ENCODE data around the gene ACP5. TPM values are rescaled to one million over a fixed set of nuclear protein-coding genes. Genes with fewer than 3 reads are reported as not detected.

ACP5 gene
- total and polyA plus RNA-seq, 10 of the 15 experiments (the other 5 are each of a cell fraction or from before 2014, with no cell fraction given): 1.0 to 73.4 (median 36.8) TPM

DNA sequence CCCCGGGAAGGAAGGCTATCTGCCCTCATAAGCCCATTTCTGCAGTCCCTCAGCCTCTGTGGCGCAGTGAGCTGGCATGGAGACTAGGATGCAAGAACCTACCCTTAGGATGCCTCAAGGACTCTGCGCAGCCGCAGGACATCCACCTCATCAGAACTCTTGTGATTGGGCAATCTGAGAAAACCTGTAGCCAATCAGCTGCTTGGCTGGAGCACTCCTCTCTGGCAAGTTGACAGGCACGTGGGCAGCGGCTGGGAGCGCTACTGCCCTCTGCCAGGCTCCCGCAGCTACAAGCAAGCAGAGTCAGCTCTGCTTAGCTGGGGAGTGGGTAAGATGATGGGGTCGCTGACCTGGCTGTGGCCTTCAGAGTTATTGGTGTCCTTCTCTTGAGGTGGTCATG is 47.0 kb downstream of the ACP5 start (continued):
- no peak for TF ChIP-seq ZSCAN29 (IDR thresholded peaks at IDR 0.05)

DNA sequence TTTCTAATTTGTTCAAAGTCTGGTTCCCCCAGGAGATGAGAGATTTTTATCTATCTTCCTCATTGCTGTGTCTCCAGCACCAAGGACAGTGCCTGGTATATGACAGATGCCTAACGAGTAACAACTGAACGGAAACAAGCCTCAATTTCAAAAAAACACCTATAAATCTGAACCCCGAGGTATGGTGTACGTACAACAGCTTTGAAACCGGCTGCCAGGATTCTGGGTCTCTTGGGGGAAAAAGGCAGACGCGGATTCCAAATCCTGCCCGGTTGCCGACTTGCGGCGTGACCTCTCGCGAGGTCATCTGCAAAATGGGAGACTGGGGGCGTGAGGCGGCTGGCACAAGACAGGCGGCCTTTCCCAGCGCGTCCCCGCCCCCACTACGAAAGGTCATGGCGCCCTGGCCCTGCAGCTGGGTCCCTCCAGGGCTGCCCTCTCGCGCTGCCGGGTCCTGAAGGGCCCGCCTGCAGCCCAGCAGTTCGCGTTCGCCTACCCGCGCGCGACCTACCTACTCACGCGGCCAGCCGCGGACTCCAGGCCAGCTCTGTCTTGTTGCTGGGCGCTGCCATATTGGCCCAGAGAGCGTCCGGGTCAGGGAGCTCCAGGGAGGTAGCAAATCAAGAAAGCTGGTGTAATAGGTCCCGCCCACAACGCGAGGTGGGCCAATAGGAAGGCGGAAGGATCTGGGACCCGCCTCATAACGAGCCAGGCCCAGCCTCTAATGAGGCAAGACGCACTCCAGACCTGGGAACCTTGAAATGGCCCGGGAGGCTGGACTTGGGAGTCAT is 48.7 kb downstream of the ACP5 start, which contains the start of gene ECSIT:
TSS of gene ECSIT (minus strand) at position 584 of the 791 bp plus-strand sequence. CDS start 9,964 bp downstream, outside the sequence.
- FAIRE-seq: peak; percentile 97
- Histone ChIP-seq H3K9ac (ENCODE audit: control insufficient read depth, insufficient read depth, low read length) (peak within 1 kb of the TSS; percentile 81), H2AFZ (ENCODE audit: control insufficient read depth, low read depth, low read length) (peak within 1 kb of the TSS; percentile 96), H3K4me1 (ENCODE audit: control insufficient read depth, insufficient read depth, low read length) (no peaks in the 10 kb centered on the region), H3K4me3 (peak within 1 kb of the TSS; percentile 96), H3K36me3 (ENCODE audit: control insufficient read depth in 2 of 2, insufficient read depth in 2 of 2, low read length in 1 of 2) (no peaks in the 10 kb centered on the region), H4K20me1 (ENCODE audit: control insufficient read depth, insufficient read depth) (no peaks in the 10 kb centered on the region), H3K9me3 (replicated peaks; ENCODE audit: control insufficient read depth, insufficient read depth, low read length) (no peaks in the 10 kb centered on the region), H3K27ac (ENCODE audit: control insufficient read depth, insufficient read depth) (peak within 1 kb of the TSS; percentile 88), H3K27me3 (replicated peaks in 1 of 2; ENCODE audit: control insufficient read depth in 2 of 2, insufficient read depth in 2 of 2, low read length in 1 of 2) (no peaks in the 10 kb centered on the region), H3K4me2 (ENCODE audit: control insufficient read depth, insufficient read depth) (peak within 1 kb of the TSS; percentile 76), H3K79me2 (ENCODE audit: control insufficient read depth, insufficient read depth, low read length) (peaks cover 4% of the 10 kb centered on the region; the same call in 1 of the 2 replicates)
- peak; percentile 90 for DNase-seq (ENCODE audit: low read depth, low spot score)
- TSS peak; percentile 88 for BruUV-seq (replicated peaks)
- ChIA-PET POLR2A (interaction anchor here (0.6 to 1.4 kb wide), 4 partner anchors 14 to 154 kb away, joined by 3 to 6 read pairs (median 4); partner anchors contain the start of gene SWSAP1), SMC1A (ENCODE audit: uncharacterized antibody, unreplicated experiment) (interaction anchor here (1.0 to 1.4 kb wide), 7 partner anchors 8 to 154 kb away, joined by 3 to 4 read pairs (median 3); partner anchors contain the start of genes CNN1 and SWSAP1), RAD21 (ENCODE audit: unreplicated experiment) (interaction anchor here (0.7 to 1.8 kb wide), 10 partner anchors 30 to 279 kb away, joined by 3 to 10 read pairs (median 4); partner anchors contain the start of genes ELOF1 and SWSAP1), CTCF (interaction anchor here (0.5 to 1.4 kb wide), 12 partner anchors 8 to 463 kb away, joined by 3 to 6 read pairs (median 3); partner anchors contain the start of genes ODAD3 and PRKCSH)
- in situ Hi-C loops (cut with MboI) (no loop called here), intact Hi-C loops (cut with micrococcal nuclease; ENCODE audit: unreplicated experiment) (loop anchor here (1.0 kb wide), 1 partner anchor 22 kb away; no protein-coding TSS in a partner anchor)
- ATAC-seq: peak; percentile 100
- 1% methylated on average over 45 of the region's 47 CpGs for WGBS (ENCODE audit: insufficient coverage, insufficient replicate concordance, low lambda C conversion rate, missing lambda C conversion rate)
- TF ChIP-seq HSF1 (IDR thresholded peaks at IDR 0.05; ENCODE audit: low read depth, low read length) (no peak), SREBF1 (IDR thresholded peaks at IDR 0.05; ENCODE audit: low read length) (peak; percentile 75), SUPT20H (IDR thresholded peaks at IDR 0.05; ENCODE audit: borderline replicate concordance, control insufficient read depth, low read depth, low read length) (no peak), IKZF1 (conservative IDR thresholded peaks at IDR 0.05) (peak; percentile 94), CHD1 (IDR thresholded peaks at IDR 0.05; ENCODE audit: low read depth, low read length) (no peak), PKNOX1 (IDR thresholded peaks at IDR 0.05) (peak; percentile 24), CREB1 (IDR thresholded peaks at IDR 0.05; ENCODE audit: low read depth) (peak; percentile 69; the same call in 1 of the 2 replicates), PML (IDR thresholded peaks at IDR 0.05; ENCODE audit: low read length) (no peak), GATAD2B (conservative IDR thresholded peaks at IDR 0.05; ENCODE audit: low read depth) (peak; percentile 55; the same call in 1 of the 2 replicates), TAF1 (IDR thresholded peaks at IDR 0.05; ENCODE audit: borderline replicate concordance, low read depth, low read length) (0 out of 2 replicates have a peak, but pooled peaks have one; percentile 15), MYB (IDR thresholded peaks at IDR 0.05; ENCODE audit: borderline replicate concordance, low read depth, low read length) (no peak)
- TF ChIP-seq, protein P1, sequence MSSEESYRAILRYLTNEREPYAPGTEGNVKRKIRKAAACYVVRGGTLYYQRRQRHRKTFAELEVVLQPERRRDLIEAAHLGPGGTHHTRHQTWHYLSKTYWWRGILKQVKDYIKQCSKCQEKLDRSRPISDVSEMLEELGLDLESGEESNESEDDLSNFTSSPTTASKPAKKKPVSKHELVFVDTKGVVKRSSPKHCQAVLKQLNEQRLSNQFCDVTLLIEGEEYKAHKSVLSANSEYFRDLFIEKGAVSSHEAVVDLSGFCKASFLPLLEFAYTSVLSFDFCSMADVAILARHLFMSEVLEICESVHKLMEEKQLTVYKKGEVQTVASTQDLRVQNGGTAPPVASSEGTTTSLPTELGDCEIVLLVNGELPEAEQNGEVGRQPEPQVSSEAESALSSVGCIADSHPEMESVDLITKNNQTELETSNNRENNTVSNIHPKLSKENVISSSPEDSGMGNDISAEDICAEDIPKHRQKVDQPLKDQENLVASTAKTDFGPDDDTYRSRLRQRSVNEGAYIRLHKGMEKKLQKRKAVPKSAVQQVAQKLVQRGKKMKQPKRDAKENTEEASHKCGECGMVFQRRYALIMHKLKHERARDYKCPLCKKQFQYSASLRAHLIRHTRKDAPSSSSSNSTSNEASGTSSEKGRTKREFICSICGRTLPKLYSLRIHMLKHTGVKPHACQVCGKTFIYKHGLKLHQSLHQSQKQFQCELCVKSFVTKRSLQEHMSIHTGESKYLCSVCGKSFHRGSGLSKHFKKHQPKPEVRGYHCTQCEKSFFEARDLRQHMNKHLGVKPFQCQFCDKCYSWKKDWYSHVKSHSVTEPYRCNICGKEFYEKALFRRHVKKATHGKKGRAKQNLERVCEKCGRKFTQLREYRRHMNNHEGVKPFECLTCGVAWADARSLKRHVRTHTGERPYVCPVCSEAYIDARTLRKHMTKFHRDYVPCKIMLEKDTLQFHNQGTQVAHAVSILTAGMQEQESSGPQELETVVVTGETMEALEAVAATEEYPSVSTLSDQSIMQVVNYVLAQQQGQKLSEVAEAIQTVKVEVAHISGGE (CRISPR knock-in tag; IDR thresholded peaks at IDR 0.05): no peak
